Cardiac muscle cell (in vitro differentiated cells and primary cell): ENCODE measurements around the gene PCDHGA10. TPM values are rescaled to one million over a fixed set of nuclear protein-coding genes. Genes with fewer than 3 reads are reported as not detected.
"Not testable (repeated sequence)": the region's sequence is repeated elsewhere in the genome, so short reads cannot be mapped to it uniquely, and the experiment has no call there.

Source experiments
- DNase-seq, 2 donors: peaks; one replicate each; pipeline versions ENCODE4 v3.0.0 to v3.0.0-alpha.2; 2010 to 2017; ENCODE audit warnings: low read depth in 1 of 2, low spot score in 1 of 2
- H3K27ac ChIP-seq: fragments of 200-600 bp; sonication (generic); 2 replicates; pipeline ENCODE4 v1.5.1; 2016
- H3K27me3 ChIP-seq: fragments of 200-600 bp; sonication (generic); 2 replicates; pipeline ENCODE4 v1.6.0; 2016; ENCODE audit warnings: control low read depth
- H3K36me3 ChIP-seq: fragments of 200-600 bp; sonication (generic); 2 replicates; pipeline ENCODE4 v1.5.1; 2016; ENCODE audit warnings: control low read depth
- H3K4me1 ChIP-seq: fragments of 200-600 bp; sonication (generic); 2 replicates; pipeline ENCODE4 v1.8.1; 2017; ENCODE audit warnings: low read depth, mild to moderate bottlenecking, mixed run types
- H3K4me3 ChIP-seq: fragments of 200-600 bp; sonication (generic); 2 replicates; pipeline ENCODE4 v1.5.1; 2016; ENCODE audit warnings: mild to moderate bottlenecking
- H3K9me3 ChIP-seq: fragments of 200-600 bp; sonication (generic); 2 replicates; pipeline ENCODE4 v1.5.1; 2017; ENCODE audit warnings: low read depth, mild to moderate bottlenecking, control low read depth
- CTCF ChIP-seq: IDR thresholded peaks from 2 replicates; pipeline ENCODE4 v1.5.1; 2012; ENCODE audit warnings: low read depth, mild to moderate bottlenecking, low read length
- polyA plus RNA-seq: library from polyadenylated mRNA; unstranded; fragments of >200 nt; fragmentation: Nextera tagmentation; extraction: Ambion mirVana; gene quantifications from 2 replicates; pipeline ENCODE4 v1.2.1, GENCODE V29; 2016
- total RNA-seq: library from RNA; depleted of rRNA; stranded (reverse); fragments of >200 nt; gene quantifications from 2 replicates; pipeline ENCODE4 v1.2.3, GENCODE V29; 2016

The PCDHGA10 gene
- total and polyA plus RNA-seq, 2 experiments from 2014 or later, result 1.4 to 7.3 TPM

DNA sequence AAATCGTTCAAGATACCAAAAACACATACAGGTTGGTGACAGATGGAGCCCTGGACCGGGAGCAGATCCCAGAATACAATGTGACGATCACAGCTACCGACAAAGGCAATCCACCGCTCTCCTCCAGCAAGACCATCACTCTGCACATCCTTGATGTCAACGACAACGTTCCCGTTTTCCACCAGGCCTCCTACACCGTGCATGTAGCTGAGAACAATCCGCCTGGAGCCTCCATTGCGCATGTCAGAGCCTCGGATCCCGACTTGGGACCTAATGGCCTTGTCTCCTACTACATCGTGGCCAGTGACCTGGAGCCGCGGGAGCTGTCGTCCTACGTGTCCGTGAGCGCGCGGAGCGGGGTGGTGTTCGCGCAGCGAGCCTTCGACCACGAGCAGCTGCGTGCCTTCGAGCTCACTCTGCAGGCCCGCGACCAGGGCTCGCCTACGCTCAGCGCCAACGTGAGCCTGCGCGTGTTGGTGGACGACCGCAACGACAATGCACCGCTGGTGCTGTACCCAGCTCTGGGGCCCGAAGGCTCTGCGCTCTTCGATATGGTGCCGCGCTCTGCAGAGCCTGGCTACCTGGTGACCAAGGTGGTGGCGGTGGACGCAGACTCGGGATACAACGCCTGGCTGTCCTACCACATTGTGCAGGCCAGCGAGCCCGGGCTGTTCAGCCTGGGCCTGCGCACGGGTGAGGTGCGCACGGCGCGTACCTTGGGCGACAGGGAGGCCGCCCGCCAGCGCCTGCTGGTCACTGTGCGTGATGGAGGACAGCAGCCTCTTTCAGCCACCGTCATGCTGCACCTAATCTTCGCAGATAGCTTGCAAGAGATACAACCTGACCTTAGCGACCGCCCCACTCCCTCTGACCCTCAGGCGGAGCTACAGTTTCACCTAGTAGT lies 41.0 kb upstream of the PCDHGA10 start:
- Histone ChIP-seq H3K27me3 (no peaks in the 10 kb centered on the region), H3K4me3 (no peak overlapping the region), H3K27ac (no peak overlapping the region), H3K4me1 (no peaks in the 10 kb centered on the region), H3K36me3 (no peaks in the 10 kb centered on the region), H3K9me3 (no peaks in the 10 kb centered on the region)
- DNase-seq, result no peak
- TF ChIP-seq CTCF, result no peak

DNA sequence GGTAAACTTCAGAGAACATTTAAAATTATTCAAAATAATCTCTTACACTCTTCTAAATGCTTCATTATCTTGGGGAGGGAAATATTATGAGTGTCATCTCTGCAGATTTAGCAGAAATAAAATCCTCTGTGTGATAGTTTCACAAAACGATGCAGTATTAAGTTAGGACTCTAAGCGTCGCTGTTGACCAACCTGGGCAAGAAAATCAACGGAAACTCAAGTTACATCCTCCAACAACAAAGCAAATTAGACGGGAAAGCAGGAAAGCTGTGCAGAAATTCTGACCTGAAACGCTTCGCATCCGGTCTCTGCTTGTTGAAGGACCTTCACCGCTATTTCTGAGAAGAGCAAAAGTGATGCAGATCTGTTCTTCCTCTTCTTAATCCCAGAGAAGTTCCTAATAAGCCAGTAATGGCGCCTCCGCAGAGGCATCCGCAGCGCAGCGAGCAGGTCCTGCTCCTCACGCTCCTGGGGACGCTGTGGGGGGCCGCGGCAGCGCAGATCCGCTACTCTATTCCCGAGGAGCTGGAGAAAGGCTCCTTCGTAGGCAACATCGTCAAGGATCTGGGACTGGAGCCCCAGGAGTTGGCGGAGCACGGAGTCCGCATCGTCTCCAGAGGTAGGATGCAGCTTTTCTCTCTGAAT lies 39.0 kb upstream of the PCDHGA10 start, which contains the start of gene PCDHGA6:
PCDHGA6 (plus strand) TSS at position 219 of the 645 bp plus-strand sequence; CDS start at position 412, 193 bp downstream.
- peak in 1 of 2 donors; percentile 31 for DNase-seq
- Histone ChIP-seq H3K9me3 (no peaks in the 10 kb centered on the region), H3K27ac (no peak within 1 kb of the TSS), H3K36me3 (no peaks in the 10 kb centered on the region), H3K4me3 (no peak within 1 kb of the TSS), H3K4me1 (no peaks in the 10 kb centered on the region), H3K27me3 (no peaks in the 10 kb centered on the region)
- TF ChIP-seq CTCF, result peak; percentile 43

GRCh38 chr5:141374627-141375026 lies 38.2 kb upstream of the PCDHGA10 start:
- no peaks in the 10 kb centered on the region for H3K27me3 ChIP-seq
- H3K4me1 ChIP-seq, result no peaks in the 10 kb centered on the region
- H3K9me3 ChIP-seq, result no peaks in the 10 kb centered on the region
- no peak overlapping the region for H3K27ac ChIP-seq
- H3K36me3 ChIP-seq, result no peaks in the 10 kb centered on the region
- H3K4me3 ChIP-seq, result no peak overlapping the region
- DNase-seq, result no peak
- TF ChIP-seq CTCF, result no peak

- not testable (repeated sequence) for DNase-seq, H3K9me3 ChIP-seq, H3K4me1 ChIP-seq, H3K4me3 ChIP-seq, H3K27me3 ChIP-seq, H3K36me3 ChIP-seq, H3K27ac ChIP-seq
These were observed 37.2 kb upstream of the PCDHGA10 start for GRCh38 chr5:141375444-141376155.

DNA sequence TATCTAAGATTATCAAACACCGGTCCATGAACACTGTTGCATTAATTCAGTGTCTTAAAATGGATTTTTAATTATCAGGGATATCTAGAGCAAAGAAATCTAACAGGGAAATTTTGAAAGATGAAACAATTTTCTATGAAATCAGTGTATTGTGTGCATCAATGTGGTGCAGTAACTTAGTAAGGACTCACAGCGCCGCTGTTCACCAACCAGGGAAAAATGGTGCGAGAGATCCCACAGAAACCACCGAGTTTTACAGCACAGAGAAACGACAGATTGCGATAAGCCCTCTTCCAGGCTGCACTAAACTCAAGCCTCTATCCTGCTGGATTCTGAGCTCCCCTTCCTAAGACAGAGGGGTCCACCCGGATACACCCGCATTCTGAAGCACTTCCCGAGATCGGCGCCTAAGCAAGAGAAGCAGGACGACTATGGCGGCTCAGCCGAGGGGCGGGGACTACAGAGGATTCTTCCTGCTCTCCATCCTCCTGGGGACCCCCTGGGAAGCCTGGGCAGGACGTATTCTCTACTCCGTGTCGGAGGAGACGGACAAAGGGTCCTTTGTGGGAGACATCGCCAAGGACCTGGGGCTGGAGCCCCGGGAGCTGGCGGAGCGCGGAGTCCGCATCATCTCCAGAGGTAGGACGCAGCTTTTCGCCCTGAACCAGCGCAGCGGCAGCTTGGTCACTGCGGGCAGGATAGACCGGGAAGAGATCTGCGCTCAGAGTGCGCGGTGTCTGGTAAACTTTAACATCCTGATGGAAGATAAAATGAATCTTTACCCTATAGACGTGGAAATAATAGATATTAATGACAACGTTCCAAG lies 30.1 kb upstream of the PCDHGA10 start, which contains the start of gene PCDHGA7:
PCDHGA7 (plus strand) TSS at position 274 of the 826 bp plus-strand sequence; CDS start at position 432, 158 bp downstream.
- H3K4me3 ChIP-seq, result no peak within 1 kb of the TSS
- no peak within 1 kb of the TSS for H3K27ac ChIP-seq
- no peaks in the 10 kb centered on the region for H3K4me1 ChIP-seq
- H3K9me3 ChIP-seq, result no peaks in the 10 kb centered on the region
- DNase-seq, result peak in 1 of 2 donors; percentile 38
- peak; percentile 33 for TF ChIP-seq CTCF
- H3K27me3 ChIP-seq, result no peaks in the 10 kb centered on the region
- no peaks in the 10 kb centered on the region for H3K36me3 ChIP-seq
